GM18873 (cell line): Measurements from ENCODE around the gene PTPN11.
"Not testable (repeated sequence)": the region's sequence is repeated elsewhere in the genome, so short reads cannot be mapped to it uniquely, and the experiment has no call there.

Source experiments
- ATAC-seq: cut with Tn5 transposase; IDR thresholded peaks from one replicate; pipeline ENCODE4 v1.9.1; 2021; ENCODE audit warnings: mild to moderate bottlenecking, moderate library complexity, moderate number of reproducible peaks; ENCODE audit not compliant: unreplicated experiment, low FRiP score

PTPN11 gene

GRCh38 chr12:112446008-112446725 lies 27.4 kb downstream of the PTPN11 start:
- ATAC-seq = no peak

GRCh38 chr12:112447106-112447505 lies 28.4 kb downstream of the PTPN11 start:
- ATAC-seq = no peak

GRCh38 chr12:112448165-112448564 lies 29.4 kb downstream of the PTPN11 start:
- not testable (repeated sequence) for ATAC-seq

GRCh38 chr12:112450725-112451124 lies 32.0 kb downstream of the PTPN11 start:
- ATAC-seq = no peak

- no peak for ATAC-seq
Observed at GRCh38 chr12:112456029-112456428, 37.3 kb downstream of the PTPN11 start.

- not testable (repeated sequence) for ATAC-seq
Observed at GRCh38 chr12:112457142-112457541, 38.4 kb downstream of the PTPN11 start.

GRCh38 chr12:112458330-112458729 lies 39.6 kb downstream of the PTPN11 start:
- ATAC-seq = no peak

GRCh38 chr12:112458751-112459150 lies 40.0 kb downstream of the PTPN11 start:
- ATAC-seq = no peak

- ATAC-seq = no peak
Observed at GRCh38 chr12:112463478-112463877, 44.7 kb downstream of the PTPN11 start.

GRCh38 chr12:112464605-112465004 lies 45.9 kb downstream of the PTPN11 start:
- ATAC-seq = no peak

GRCh38 chr12:112466011-112466422 lies 47.3 kb downstream of the PTPN11 start:
- no peak for ATAC-seq

- no peak for ATAC-seq
Observed at GRCh38 chr12:112466835-112467234, 48.1 kb downstream of the PTPN11 start.

GRCh38 chr12:112468046-112468445 lies 49.3 kb downstream of the PTPN11 start:
- no peak for ATAC-seq

GRCh38 chr12:112473056-112473455 lies 54.3 kb downstream of the PTPN11 start:
- no peak for ATAC-seq

- no peak for ATAC-seq
Observed at GRCh38 chr12:112479413-112479812, 60.7 kb downstream of the PTPN11 start.

- ATAC-seq = no peak
Observed at GRCh38 chr12:112480931-112481330, 62.2 kb downstream of the PTPN11 start.

- ATAC-seq = no peak
Observed at GRCh38 chr12:112482733-112483132, 64.0 kb downstream of the PTPN11 start.

- ATAC-seq = no peak
Observed at GRCh38 chr12:112486361-112486760, 67.6 kb downstream of the PTPN11 start.

- no peak for ATAC-seq
Observed at GRCh38 chr12:112488257-112488876, 69.6 kb downstream of the PTPN11 start.

GRCh38 chr12:112489456-112489855 lies 70.7 kb downstream of the PTPN11 start:
- ATAC-seq = no peak

GRCh38 chr12:112496496-112496895 lies 77.7 kb downstream of the PTPN11 start:
- ATAC-seq = no peak

- no peak for ATAC-seq
Observed at GRCh38 chr12:112498580-112498979, 79.8 kb downstream of the PTPN11 start.
